HG02970 (cell line): ENCODE data around the gene MED13.
A peak's percentile ranks its signal among the peaks of the same experiment; 100 is the strongest.
"Not testable (repeated sequence)": the region's sequence is repeated elsewhere in the genome, so short reads cannot be mapped to it uniquely, and the experiment has no call there.

ENCODE experiments used
- ATAC-seq: cut with Tn5 transposase; IDR thresholded peaks from one replicate; pipeline ENCODE4 v1.9.1; 2021; ENCODE audit warnings: mild to moderate bottlenecking, moderate library complexity, moderate number of reproducible peaks; ENCODE audit not compliant: unreplicated experiment, low FRiP score

MED13 gene

DNA sequence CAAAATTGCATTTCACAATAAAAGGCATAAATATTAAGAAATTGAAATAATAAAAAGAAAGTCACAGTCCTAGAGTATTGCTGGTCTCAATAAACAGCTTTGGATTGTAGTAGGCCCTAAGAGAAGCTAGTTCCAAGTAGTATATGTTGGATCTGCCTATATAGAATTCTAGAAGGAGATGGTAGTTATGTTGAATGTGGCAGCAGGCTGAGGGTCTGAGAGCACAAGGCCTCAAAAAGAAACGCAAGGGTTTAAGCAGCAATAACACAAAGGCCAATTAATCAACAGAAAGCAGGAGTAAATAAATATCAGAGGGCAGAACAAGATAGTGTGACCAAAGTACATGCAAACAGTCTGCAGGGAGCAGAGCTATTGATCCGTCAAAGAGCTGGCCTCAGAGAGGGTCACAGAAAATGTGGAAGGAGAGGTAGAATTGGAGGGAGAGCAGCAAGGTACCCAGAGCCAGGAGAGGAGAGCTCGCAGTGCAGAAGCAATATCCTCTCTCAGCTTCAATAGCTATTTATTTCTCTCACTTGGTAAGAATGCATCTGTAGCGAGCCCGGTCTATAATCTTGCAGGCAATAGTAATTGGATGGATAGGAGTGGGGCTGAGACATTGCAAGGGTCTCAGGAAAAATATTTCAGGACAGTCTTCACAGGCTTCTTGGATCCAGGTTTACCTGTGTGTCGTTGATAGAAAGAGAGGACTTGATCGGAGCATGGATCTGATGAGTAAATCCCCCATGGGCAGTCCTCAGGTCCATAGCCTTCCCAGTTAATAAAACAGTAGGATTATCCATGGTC, 25.1 kb upstream of the MED13 start:
- no peak for ATAC-seq

DNA sequence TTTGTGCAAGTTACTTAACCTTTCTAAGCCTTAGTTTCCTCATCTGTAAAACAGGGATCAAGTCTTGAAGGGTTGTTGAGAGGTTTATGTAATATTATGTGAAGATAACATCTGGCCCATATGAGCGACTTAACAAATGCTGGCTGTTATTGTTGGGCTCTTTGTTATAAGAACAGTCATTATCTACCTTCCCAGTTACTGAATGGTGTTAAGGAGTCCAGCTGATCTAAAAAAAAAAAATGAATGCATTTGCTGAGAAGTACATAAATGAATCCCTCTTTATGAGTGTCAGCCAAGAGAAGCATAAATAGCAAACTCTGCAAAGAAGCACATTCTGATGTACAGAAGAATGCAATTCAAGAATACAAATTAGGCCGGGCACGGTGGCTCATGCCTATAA, 24.3 kb upstream of the MED13 start:
- ATAC-seq: no peak

GRCh38 chr17:62086737-62087136, 21.7 kb upstream of the MED13 start:
- no peak for ATAC-seq

- no peak for ATAC-seq
Measured at GRCh38 chr17:62085511-62086408, 20.7 kb upstream of the MED13 start.

GRCh38 chr17:62084585-62084984, 19.5 kb upstream of the MED13 start:
- no peak for ATAC-seq

DNA sequence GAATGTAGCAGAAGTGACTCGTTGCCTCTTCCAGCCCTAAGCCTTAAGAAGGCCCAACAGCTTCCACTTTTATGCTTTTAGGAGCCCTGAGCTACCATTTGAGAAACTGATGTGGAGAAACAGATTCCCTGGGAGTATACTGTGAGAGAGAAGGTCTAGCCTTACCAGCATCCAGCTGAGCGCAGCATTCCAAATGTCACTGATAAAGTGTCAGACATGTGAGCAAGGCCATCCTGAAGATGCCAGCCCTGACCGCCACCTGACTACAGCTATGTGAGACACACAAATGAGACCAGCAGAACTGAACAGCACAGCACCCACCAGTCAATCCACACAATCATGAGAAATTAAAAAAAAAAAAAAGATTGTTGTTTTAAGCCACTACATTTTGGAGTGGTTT, 18.6 kb upstream of the MED13 start:
- no peak for ATAC-seq

GRCh38 chr17:62080647-62081046, 15.6 kb upstream of the MED13 start:
- no peak for ATAC-seq

DNA sequence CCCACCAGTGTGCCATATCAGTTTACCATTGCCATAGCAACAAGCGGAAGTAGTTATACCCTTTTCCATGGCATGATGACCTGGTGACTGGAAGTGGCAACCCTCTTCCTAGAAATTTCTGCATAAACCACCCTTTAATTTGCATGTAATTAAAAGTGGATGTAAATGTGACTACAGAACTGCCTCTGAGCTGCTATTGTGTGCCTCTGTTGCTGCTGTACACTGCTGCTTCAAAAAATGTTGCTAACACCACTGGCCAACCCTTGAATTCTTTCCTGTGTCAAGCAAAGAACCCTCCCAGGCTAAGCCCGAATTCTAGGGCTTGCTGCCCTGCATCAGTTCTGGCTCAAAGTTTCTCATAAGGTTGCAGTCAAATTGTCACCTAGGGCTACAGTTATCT, 12.9 kb upstream of the MED13 start:
- ATAC-seq: no peak

DNA sequence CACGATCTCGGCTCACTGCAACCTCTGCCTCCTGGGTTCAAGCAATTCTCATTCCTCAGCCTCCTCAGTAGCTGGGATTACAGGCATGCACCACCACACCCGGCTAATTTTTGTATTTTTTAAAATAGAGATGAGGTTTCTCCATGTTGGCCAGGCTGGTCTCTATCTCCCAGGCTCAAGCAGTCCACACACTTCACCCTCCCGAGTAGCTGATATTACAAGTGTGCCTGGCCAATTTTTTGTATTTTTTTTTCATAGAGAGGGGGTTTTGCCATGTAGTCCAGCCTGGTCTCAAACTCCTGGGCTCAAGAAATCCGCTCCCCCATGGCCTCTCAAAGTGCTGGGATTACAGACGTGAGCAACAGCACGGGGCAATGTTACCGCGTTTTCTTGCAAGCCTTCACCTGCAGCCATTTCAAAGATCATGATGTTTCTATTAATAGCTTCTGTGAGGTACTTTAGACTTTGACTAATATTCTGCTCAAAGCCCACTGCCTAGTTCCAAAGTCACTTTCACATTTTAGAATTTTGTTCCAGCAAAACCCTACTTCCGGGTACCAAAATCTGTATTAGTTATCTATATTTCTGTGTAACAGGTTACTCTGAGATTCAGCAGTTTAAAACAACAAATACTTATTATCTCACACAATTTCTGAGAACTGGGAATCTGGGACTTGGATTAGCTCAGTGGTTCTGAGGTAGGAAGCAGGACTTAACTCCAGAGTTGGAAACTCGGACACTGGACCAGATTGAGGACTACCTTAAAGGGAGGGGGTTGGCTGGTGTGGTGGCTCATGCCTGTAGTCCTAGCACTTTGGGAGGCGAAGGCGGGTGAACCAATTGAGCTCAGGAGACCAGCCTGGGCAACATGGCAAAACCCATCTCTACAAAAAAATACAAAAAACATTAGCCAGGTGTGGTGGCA, 12.0 kb upstream of the MED13 start:
- ATAC-seq: no peak

GRCh38 chr17:62075308-62075815, 10.3 kb upstream of the MED13 start:
- no peak for ATAC-seq

DNA sequence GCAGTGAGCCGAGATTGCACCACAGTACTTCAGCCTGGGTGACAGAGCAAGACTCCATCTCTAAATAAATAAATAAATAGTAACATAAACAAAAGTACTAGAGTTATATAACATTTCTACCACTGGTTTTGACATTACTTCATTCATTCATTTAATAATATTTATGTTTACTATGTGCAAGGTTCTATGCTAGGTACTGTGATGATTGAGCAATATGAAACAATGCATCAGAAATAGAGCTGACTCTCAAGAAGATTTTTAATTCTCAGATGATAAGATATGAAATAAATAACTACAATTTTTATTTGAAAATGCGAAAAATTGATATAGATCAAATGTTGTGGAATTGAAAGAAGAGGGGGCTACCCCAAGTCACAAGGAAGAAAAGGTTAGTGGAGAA, 8.9 kb upstream of the MED13 start:
- no peak for ATAC-seq

DNA sequence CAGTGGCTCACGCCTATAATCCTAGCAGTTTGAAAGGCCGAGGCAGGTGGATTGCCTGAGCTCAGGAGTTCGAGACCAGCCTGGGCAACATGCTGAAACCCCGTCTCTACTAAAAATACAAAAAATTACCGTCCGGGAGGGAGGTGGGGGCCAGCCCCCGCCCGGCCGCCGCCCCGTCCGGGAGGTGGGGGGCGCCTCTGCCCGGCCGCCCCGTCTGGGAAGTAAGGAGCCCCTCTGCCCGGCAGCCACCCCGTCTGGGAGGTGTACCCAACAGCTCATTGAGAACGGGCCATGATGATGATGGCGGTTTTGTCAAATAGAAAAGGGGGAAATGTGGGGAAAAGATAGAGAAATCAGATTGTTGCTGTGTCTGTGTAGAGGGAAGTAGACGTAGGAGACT, 7.8 kb upstream of the MED13 start:
- ATAC-seq: not testable (repeated sequence)

DNA sequence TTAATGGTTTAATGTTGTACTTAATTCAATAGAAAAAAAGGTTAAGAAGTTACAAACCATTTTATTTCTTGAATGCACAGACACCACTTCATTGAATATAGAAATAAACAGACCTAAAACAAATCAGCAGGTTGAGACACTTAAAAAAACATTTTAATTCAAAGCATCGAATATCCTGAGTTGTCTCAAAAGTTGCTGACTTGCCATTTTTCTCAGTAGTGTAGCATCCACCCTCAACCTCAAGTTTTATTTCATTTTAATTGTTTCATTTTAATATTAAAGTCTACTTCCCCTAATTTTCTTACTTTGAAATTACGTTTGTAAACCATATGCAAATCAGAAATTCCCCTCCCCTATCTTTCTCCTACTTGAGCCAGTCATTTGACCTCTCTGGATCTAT, 5.8 kb upstream of the MED13 start:
- no peak for ATAC-seq

DNA sequence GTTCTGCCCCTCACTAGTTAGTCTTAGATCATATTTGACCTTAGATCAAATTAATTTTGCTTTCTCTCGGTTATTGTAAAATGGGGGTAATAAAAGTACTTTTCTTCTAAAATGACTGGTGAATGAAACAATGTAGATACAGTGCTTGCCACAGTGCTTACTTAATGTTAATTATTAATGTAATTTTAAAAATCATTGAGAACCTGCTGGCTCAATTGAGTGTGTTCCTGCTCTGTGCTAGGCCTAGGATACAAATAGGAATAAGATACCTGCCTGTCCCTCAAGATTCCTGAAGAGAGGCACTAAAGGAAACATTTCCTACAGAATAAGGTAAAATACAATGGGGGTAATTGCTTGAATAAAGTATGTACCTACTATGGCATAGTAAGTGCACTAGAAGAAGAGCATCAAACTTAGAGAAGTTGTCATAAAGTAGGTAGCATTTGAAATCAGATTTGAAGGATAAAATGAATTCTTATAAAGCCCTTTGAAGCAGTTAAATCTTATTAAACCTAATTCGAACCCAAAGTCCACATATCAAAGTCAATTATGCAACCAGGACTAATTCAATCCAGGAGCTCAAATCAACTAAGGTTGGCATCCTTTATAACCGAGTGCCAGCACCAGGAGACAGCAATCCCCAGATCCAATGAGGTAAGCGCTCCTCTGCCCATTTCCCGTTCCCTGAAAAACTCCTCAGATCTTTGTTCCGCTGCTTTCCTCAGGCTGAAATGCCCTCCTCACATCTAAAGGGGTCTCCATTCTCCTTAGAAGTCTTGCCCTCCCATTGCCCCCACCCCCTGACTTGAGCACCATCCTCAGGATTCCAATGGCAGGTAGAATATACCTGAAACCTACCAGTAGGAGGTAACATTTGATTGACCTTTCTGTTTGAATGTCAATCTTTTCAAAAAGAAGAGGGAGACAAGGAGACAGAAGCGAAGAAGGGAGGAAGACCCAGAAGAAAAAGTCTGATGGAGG, 2.4 kb upstream of the MED13 start:
- ATAC-seq: no peak

DNA sequence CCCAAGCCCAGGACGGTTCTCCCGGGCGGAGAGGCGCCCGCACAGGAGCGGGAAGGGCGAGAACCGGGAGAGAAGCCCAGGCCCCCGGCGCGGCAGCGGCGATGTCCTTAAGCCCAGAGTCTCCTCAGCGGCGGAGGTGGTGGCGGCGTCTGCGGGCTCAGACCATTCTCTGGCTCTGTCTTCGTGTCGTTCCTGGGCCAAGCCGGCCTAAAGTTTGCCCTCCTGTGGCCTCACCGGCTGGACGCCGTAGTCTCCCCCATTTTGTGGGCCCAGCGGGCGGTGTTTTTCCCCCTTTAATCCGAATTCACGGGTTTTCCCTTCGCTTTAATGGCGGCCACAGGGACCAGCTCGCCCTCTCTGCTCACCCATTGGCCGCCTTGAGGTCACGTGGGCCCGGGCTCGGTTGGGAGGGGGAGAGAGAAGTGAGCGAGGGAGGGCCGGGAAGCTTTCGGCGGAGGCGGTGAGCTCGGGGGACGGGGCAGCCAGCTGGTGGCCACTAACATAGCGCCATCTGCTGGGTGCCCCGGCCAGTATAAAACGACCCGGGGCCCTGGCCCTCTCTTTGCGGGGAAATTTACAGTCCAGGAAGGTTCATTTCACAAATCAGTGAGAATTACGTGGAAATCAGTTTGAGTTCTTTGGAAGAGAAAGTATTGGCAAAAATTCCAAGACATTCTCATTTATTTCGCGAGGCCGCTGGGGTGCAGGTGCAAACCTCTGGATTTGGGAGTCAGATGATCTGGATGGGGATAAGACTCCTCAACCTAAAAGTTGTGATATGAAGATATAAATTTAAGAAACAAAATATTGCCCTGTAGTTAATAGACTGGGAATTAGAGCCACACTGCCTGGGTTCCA, 762 bp upstream of the MED13 start:
- peak; percentile 94 for ATAC-seq

DNA sequence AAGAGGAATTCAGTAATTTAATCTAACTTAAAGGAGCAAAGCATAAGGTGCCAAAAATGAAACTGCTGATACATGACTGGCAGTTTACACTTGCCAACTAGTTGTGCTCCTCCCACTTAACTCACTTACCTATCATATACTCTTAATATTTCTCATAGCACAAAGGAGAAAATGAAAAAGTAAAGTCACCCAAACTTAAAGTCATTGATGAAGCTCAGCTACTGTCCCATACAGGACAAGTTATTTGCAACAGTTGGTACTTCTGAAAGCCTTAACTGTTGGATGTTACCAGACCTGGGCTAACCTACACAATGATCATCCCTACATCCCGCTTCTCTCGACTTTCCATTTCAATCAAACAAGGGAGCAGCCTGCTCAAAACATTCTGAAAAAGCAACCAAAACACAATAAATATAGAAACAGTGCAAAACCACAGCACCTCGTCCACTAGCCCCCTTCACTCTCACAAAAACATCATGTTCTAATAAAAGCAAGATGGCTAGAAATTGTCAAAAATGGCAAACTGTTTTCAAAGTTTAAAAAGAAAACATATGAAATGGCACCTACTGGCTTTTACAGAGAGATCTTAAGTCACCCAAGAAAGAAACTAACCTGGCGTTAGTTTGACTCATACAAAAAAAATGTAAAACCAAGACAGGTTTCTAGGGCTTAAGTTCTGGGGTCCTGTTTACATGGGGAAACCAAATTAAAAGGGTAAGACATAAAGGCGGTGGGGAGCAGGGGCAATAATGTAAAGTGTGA, 868 bp downstream of the MED13 start:
- no peak for ATAC-seq

DNA sequence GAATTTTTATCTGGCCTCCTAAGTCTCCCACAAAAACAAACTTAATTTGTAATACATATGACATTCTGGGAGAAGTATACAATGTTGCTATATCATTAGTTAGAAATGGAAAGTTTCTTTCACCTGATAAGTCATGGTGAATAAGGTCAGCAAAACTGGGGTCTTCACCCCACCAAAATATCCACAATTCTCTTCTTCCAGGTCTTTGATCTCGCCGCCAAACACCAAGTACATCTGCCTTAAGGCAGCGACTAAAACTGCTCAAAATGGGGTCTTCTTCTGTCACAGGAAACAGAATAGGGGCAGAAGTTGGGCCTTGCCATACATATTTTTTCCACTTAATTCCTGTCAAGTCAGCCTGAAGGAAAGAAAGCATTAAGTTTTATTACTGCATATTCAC, 2.1 kb downstream of the MED13 start:
- ATAC-seq: no peak

GRCh38 chr17:62062302-62062701, 2.8 kb downstream of the MED13 start:
- no peak for ATAC-seq
